CD14-positive monocyte (primary cell): ENCODE results near the gene STRAP. TPM values are rescaled to one million over a fixed set of nuclear protein-coding genes. Genes with fewer than 3 reads are reported as not detected.
A peak's percentile ranks its signal among the peaks of the same experiment; 100 is the strongest.

Experiments used
- DNase-seq, 3 donors: peaks; one replicate each; pipeline ENCODE4 v3.0.0-alpha.2; 2011 to 2022
- H2AFZ ChIP-seq: 2 replicates; pipeline ENCODE4 v1.6.0; 2012; ENCODE audit warnings: mild to moderate bottlenecking, low read depth, low read length, inconsistent platforms; ENCODE audit not compliant: insufficient read depth, poor library complexity, severe bottlenecking
- H3K27ac ChIP-seq, 2 donors: 1 replicate in 1 of 2; 2 replicates in 1 of 2; pipeline ENCODE4 v1.5.1; 2012 to 2013; ENCODE audit warnings: low read length in 2 of 2, control low read depth in 1 of 2, inconsistent platforms in 1 of 2, low read depth in 1 of 2, mild to moderate bottlenecking in 1 of 2
- H3K27me3 ChIP-seq, 2 donors: one replicate each; pipeline versions ENCODE4 v1.6.0 to v1.6.1; 2011 to 2013; ENCODE audit warnings: low read length in 2 of 2; ENCODE audit not compliant: control insufficient read depth in 2 of 2, insufficient read depth in 2 of 2
- H3K36me3 ChIP-seq, 2 donors: replicated peaks in 1 of 2; 1 replicate in 1 of 2; 2 replicates in 1 of 2; pipeline versions ENCODE4 v1.5.1 to v1.6.1; 2012 to 2013; ENCODE audit warnings: low read length in 2 of 2, control low read depth in 1 of 2, inconsistent platforms in 1 of 2, mild to moderate bottlenecking in 1 of 2; ENCODE audit not compliant: insufficient read depth in 2 of 2, control insufficient read depth in 1 of 2
- H3K4me1 ChIP-seq, 2 donors: 1 replicate in 1 of 2; 2 replicates in 1 of 2; pipeline versions ENCODE4 v1.5.1 to v1.6.1; 2012 to 2013; ENCODE audit warnings: low read length in 2 of 2, control low read depth in 1 of 2, inconsistent platforms in 1 of 2, mild to moderate bottlenecking in 1 of 2, moderate library complexity in 1 of 2; ENCODE audit not compliant: insufficient read depth in 2 of 2, control insufficient read depth in 1 of 2
- H3K4me2 ChIP-seq: replicated peaks from 2 replicates; pipeline ENCODE3; 2012; ENCODE audit warnings: low read length, moderate library complexity, mild to moderate bottlenecking; ENCODE audit not compliant: poor library complexity, severe bottlenecking; ENCODE audit errors: extremely low read depth
- H3K4me3 ChIP-seq, 3 experiments: fragments of 200-600 bp in 1 of 3; sonication (generic) in 1 of 3; replicated peaks in 1 of 3; 1 replicate in 2 of 3; 2 replicates in 1 of 3; pipeline ENCODE4 v1.5.1; 2011 to 2013; ENCODE audit warnings: low read length in 3 of 3, mild to moderate bottlenecking in 3 of 3, control low read depth in 2 of 3, low read depth in 2 of 3, inconsistent platforms in 1 of 3, moderate library complexity in 1 of 3
- H3K79me2 ChIP-seq: 2 replicates; pipeline ENCODE4 v1.6.0; 2012; ENCODE audit warnings: mild to moderate bottlenecking, control low read depth, inconsistent platforms, low read length, moderate library complexity; ENCODE audit not compliant: insufficient read depth
- H3K9ac ChIP-seq: 2 replicates; pipeline ENCODE4 v1.6.0; 2017; ENCODE audit warnings: low read length, mild to moderate bottlenecking; ENCODE audit not compliant: insufficient read depth, poor library complexity, severe bottlenecking
- H3K9me3 ChIP-seq, 2 donors: replicated peaks in 1 of 2; 1 replicate in 1 of 2; 2 replicates in 1 of 2; pipeline versions ENCODE4 v1.5.1 to v1.6.1; 2012 to 2013; ENCODE audit warnings: low read length in 2 of 2, control low read depth in 1 of 2; ENCODE audit not compliant: control insufficient read depth in 1 of 2, insufficient read depth in 1 of 2
- H4K20me1 ChIP-seq: 2 replicates; pipeline ENCODE4 v1.6.0; 2012; ENCODE audit warnings: mild to moderate bottlenecking, low read length, control low read depth, moderate library complexity; ENCODE audit not compliant: insufficient read depth
- H3K27ac Mint-ChIP-seq, 7 donors: one replicate each; pipeline ENCODE4 v1.8.0; 2020; ENCODE audit warnings: mild to moderate bottlenecking in 7 of 7, mixed read lengths in 7 of 7, moderate library complexity in 6 of 7, inconsistent platforms in 2 of 7
- H3K27me3 Mint-ChIP-seq, 3 donors: one replicate each; pipeline ENCODE4 v1.8.0; 2021 to 2022; ENCODE audit warnings: low read depth in 3 of 3, mild to moderate bottlenecking in 3 of 3, mixed read lengths in 3 of 3, moderate library complexity in 3 of 3, inconsistent platforms in 1 of 3
- H3K36me3 Mint-ChIP-seq, 2 donors: one replicate each; pipeline ENCODE4 v1.8.0; 2020; ENCODE audit warnings: mixed read lengths in 2 of 2, inconsistent platforms in 1 of 2, mild to moderate bottlenecking in 1 of 2
- H3K4me1 Mint-ChIP-seq: one replicate; pipeline ENCODE4 v1.8.0; 2020; ENCODE audit warnings: mild to moderate bottlenecking, mixed read lengths
- H3K4me3 Mint-ChIP-seq, 2 donors: one replicate each; pipeline ENCODE4 v1.8.0; 2020; ENCODE audit warnings: mild to moderate bottlenecking in 2 of 2, mixed read lengths in 2 of 2, moderate library complexity in 1 of 2
- H3K9me3 Mint-ChIP-seq, 7 donors: one replicate each; pipeline ENCODE4 v1.8.0; 2020 to 2022; ENCODE audit warnings: mixed read lengths in 7 of 7, mild to moderate bottlenecking in 6 of 7, moderate library complexity in 6 of 7, inconsistent platforms in 2 of 7
- CTCF ChIP-seq: fragments of 200-600 bp; IDR thresholded peaks from one replicate; pipeline ENCODE4 v1.8.0; 2022; ENCODE audit warnings: antibody characterized with exemption, mild to moderate bottlenecking
- WGBS: methylation state at CpG from one replicate; pipeline ENCODE4 v1.1.5; 2013; ENCODE audit warnings: missing lambda C conversion rate; ENCODE audit not compliant: insufficient coverage; 5-methylcytosine and 5-hydroxymethylcytosine counted together
- intact Hi-C, 2 donors: fragments of 100-400 bp; cut with micrococcal nuclease; formaldehyde crosslinking; loops; one replicate each; pipeline versions ENCODE4 v1.15.0 to v1.15.1; 2023
- polyA plus RNA-seq, 3 donors: library from polyadenylated mRNA; depleted of rRNA in 1 of 3; unstranded in 2 of 3; stranded (reverse) in 1 of 3; fragments of 300-500 nt in 2 of 3; fragments of >200 nt in 1 of 3; fragmentation: Illumina TruSeq in 2 of 3; gene quantifications; 1 replicate in 2 of 3; 2 replicates in 1 of 3; pipeline ENCODE4 v1.2.3, GENCODE V29; 2012 to 2021

STRAP gene
- polyA plus RNA-seq, 3 donors = 53.7 to 111 (median 98.2) TPM

GRCh38 chr12:15852383-15852782 is 29.8 kb upstream of the STRAP start:
- H3K27ac Mint-ChIP-seq = peak overlapping the region in 1 of 7 donors; percentile 29

GRCh38 chr12:15853877-15854276 is 28.3 kb upstream of the STRAP start:
- H3K79me2 ChIP-seq = no peaks in the 10 kb centered on the region
- Mint-ChIP-seq H3K4me3 (no peak overlapping the region), H3K4me1 (peaks cover 3% of the 10 kb centered on the region), H3K27ac (no peak overlapping the region), H3K9me3 (no peaks in the 10 kb centered on the region), H3K36me3 (no peaks in the 10 kb centered on the region), H3K27me3 (peaks cover 0 to 2% (median 2%) of the 10 kb centered on the region in 3 donors)
- intact Hi-C loops = loop anchor here (2.0 to 10.0 kb wide), 3 partner anchors 263 to 579 kb away; no protein-coding TSS in a partner anchor
- TF ChIP-seq CTCF = no peak
- H3K4me3 ChIP-seq = no peak overlapping the region
- 85% methylated on average over 3 of the region's 4 CpGs for WGBS
- no peak overlapping the region for H3K27ac ChIP-seq
- H3K4me2 ChIP-seq = no peak overlapping the region
- H3K27me3 ChIP-seq = no peaks in the 10 kb centered on the region
- H4K20me1 ChIP-seq = no peaks in the 10 kb centered on the region
- H3K9me3 ChIP-seq = no peaks in the 10 kb centered on the region
- no peak overlapping the region for H3K9ac ChIP-seq
- no peak overlapping the region for H2AFZ ChIP-seq
- H3K4me1 ChIP-seq = no peaks in the 10 kb centered on the region
- H3K36me3 ChIP-seq = no peaks in the 10 kb centered on the region
- DNase-seq = no peak

More at GRCh38 chr12:15852383-15852782, 29.8 kb upstream of the STRAP start:
- H2AFZ ChIP-seq = peak overlapping the region; percentile 29
- peak in 2 of 3 donors; percentile 2 to 13 for DNase-seq
- no peaks in the 10 kb centered on the region for H3K79me2 ChIP-seq
- no peaks in the 10 kb centered on the region for H3K36me3 ChIP-seq
- no peak for TF ChIP-seq CTCF
- intact Hi-C loops = loop anchor here in 1 of 2 donors (10.0 kb wide), 2 partner anchors 318 to 578 kb away; no protein-coding TSS in a partner anchor
- no peaks in the 10 kb centered on the region for H3K4me1 Mint-ChIP-seq
- peaks cover 0 to 2% (median 0%) of the 10 kb centered on the region in 3 donors for H3K27me3 Mint-ChIP-seq
- no peaks in the 10 kb centered on the region for H4K20me1 ChIP-seq
- H3K27me3 ChIP-seq = no peaks in the 10 kb centered on the region
- no peak overlapping the region for H3K27ac ChIP-seq
- H3K4me1 ChIP-seq = no peaks in the 10 kb centered on the region
- no CpG with 5 or more reads among the region's 5 CpGs for WGBS
- no peaks in the 10 kb centered on the region for H3K9me3 Mint-ChIP-seq
- H3K9me3 ChIP-seq = no peaks in the 10 kb centered on the region
- H3K36me3 Mint-ChIP-seq = no peaks in the 10 kb centered on the region
- H3K9ac ChIP-seq = no peak overlapping the region
- no peak overlapping the region for H3K4me3 ChIP-seq
- H3K4me2 ChIP-seq = no peak overlapping the region
- no peak overlapping the region for H3K4me3 Mint-ChIP-seq
